ENCODE results near the gene SLFN14.

GRCh38 chr17:35586569-35587073, 26.0 kb upstream of the SLFN14 start:
- no peak for TF ChIP-seq EZH2phosphoT487 (IDR thresholded peaks at IDR 0.05; ENCODE audit: insufficient read depth, low read depth)
- no peak for TF ChIP-seq EZH2 (IDR thresholded peaks at IDR 0.05; ENCODE audit: insufficient read depth, poor library complexity, severe bottlenecking)
